SK-N-SH (cell line): ENCODE measurements around the gene AK2. TPM values are rescaled to one million over a fixed set of nuclear protein-coding genes. Genes with fewer than 3 reads are reported as not detected.

ENCODE experiments used
- CTCF ChIA-PET: fragments of 300-600, 350-600 bp; formaldehyde crosslinking; extraction: SDS; loops from one replicate; lab custom pipeline; 2021; lab: Yijun Ruan, JAX
- POLR2A ChIA-PET: fragments of 350-600 bp; sonication (Branson Sonifier 250); formaldehyde crosslinking; extraction: SDS; loops from one replicate; lab custom pipeline; 2020; ENCODE audit warnings: antibody characterized with exemption, inconsistent platforms; lab: Yijun Ruan, JAX
- DNase-seq: peaks from one replicate; pipeline ENCODE4 v3.0.0; 2012
- H2AFZ ChIP-seq: fragments of 200-600 bp; sonication (generic); 2 replicates; pipeline ENCODE4 v1.8.1; 2016; ENCODE audit warnings: antibody characterized with exemption, mild to moderate bottlenecking, low read depth
- H3F3A ChIP-seq: fragments of 200-600 bp; sonication (generic); replicated peaks from 2 replicates; pipeline ENCODE3; 2016; ENCODE audit warnings: antibody characterized with exemption, mild to moderate bottlenecking; ENCODE audit not compliant: insufficient read depth
- H3K27ac ChIP-seq, 2 experiments: fragments of 200-500 bp in 1 of 2; fragments of 200-600 bp in 1 of 2; sonication (Bioruptor generic) in 1 of 2; sonication (generic), shearing (Covaris generic) in 1 of 2; 2 replicates each; pipeline versions ENCODE4 v1.5.1 to v1.6.1; 2014 to 2016; ENCODE audit warnings: low read depth in 2 of 2, inconsistent platforms in 1 of 2, low read length in 1 of 2, mild to moderate bottlenecking in 1 of 2, mixed read lengths in 1 of 2
- H3K27me3 ChIP-seq: fragments of 200-600 bp; sonication (generic), shearing (Covaris generic); 2 replicates; pipeline ENCODE4 v1.6.1; 2016; ENCODE audit warnings: mixed run types; ENCODE audit not compliant: insufficient read depth
- H3K36me3 ChIP-seq, 2 experiments: fragments of 200-500 bp in 1 of 2; fragments of 200-600 bp in 1 of 2; sonication (Bioruptor generic) in 1 of 2; sonication (generic) in 1 of 2; replicated peaks in 1 of 2; 2 replicates each; pipeline versions ENCODE3 to v1.5.1; 2014 to 2016; ENCODE audit warnings: low read length in 1 of 2, mild to moderate bottlenecking in 1 of 2; ENCODE audit not compliant: insufficient read depth in 2 of 2, control insufficient read depth in 1 of 2
- H3K4me1 ChIP-seq, 2 experiments: fragments of 200-500 bp in 1 of 2; fragments of 200-600 bp in 1 of 2; sonication (Bioruptor generic) in 1 of 2; sonication (generic), shearing (Covaris generic) in 1 of 2; 2 replicates each; pipeline versions ENCODE4 v1.5.1 to v1.6.1; 2014 to 2016; ENCODE audit warnings: low read depth in 1 of 2, low read length in 1 of 2, mixed run types in 1 of 2; ENCODE audit not compliant: insufficient read depth in 2 of 2, control insufficient read depth in 1 of 2
- H3K4me2 ChIP-seq: fragments of 200-600 bp; sonication (generic), shearing (Covaris generic); 2 replicates; pipeline ENCODE4 v1.6.1; 2017; ENCODE audit warnings: mixed run types
- H3K4me3 ChIP-seq, 2 experiments: fragments of 200-500 bp in 1 of 2; fragments of 200-600 bp in 1 of 2; sonication (Bioruptor generic) in 1 of 2; sonication (generic), shearing (Covaris generic) in 1 of 2; 2 replicates each; pipeline versions ENCODE4 v1.5.1 to v1.8.1; 2014 to 2016; ENCODE audit warnings: low read depth in 2 of 2, inconsistent platforms in 1 of 2, low read length in 1 of 2, mild to moderate bottlenecking in 1 of 2, mixed read lengths in 1 of 2, moderate library complexity in 1 of 2
- H3K79me2 ChIP-seq: fragments of 200-600 bp; sonication (generic); 2 replicates; pipeline ENCODE4 v1.8.1; 2017; ENCODE audit warnings: mild to moderate bottlenecking; ENCODE audit not compliant: insufficient read depth
- H3K9ac ChIP-seq: fragments of 200-600 bp; sonication (generic); 2 replicates; pipeline ENCODE4 v1.6.1; 2017; ENCODE audit warnings: mixed run types
- H3K9me2 ChIP-seq: fragments of 200-600 bp; sonication (generic); 2 replicates; pipeline ENCODE4 v1.6.1; 2017; ENCODE audit warnings: mixed run types
- H3K9me3 ChIP-seq: fragments of 200-600 bp; sonication (generic); 2 replicates; pipeline ENCODE4 v1.6.1; 2017; ENCODE audit warnings: mixed run types, mild to moderate bottlenecking, moderate library complexity
- H4K20me1 ChIP-seq: fragments of 200-600 bp; sonication (generic); 2 replicates; pipeline ENCODE4 v1.6.1; 2017; ENCODE audit warnings: mild to moderate bottlenecking, mixed run types; ENCODE audit not compliant: insufficient read depth
- CTCF ChIP-seq: fragments of 200-600 bp; sonication (generic); IDR thresholded peaks from 2 replicates; pipeline ENCODE4 v1.6.1; 2017; ENCODE audit warnings: antibody characterized with exemption, mild to moderate bottlenecking, moderate library complexity
- FOXJ3 ChIP-seq: sonication (generic); formaldehyde crosslinking; IDR thresholded peaks from 2 replicates; pipeline ENCODE4 v1.5.1; 2020; ENCODE audit warnings: mild to moderate bottlenecking, missing genetic modification reagents
- GABPA ChIP-seq: IDR thresholded peaks from 2 replicates; pipeline ENCODE4 v1.4.0; 2012; ENCODE audit warnings: low read depth, mild to moderate bottlenecking
- IRF3 ChIP-seq: fragments of 150-350 bp; IDR thresholded peaks from 2 replicates; pipeline ENCODE4 v1.6.1; 2016; ENCODE audit warnings: mild to moderate bottlenecking, low read depth, low read length
- MAX ChIP-seq: IDR thresholded peaks from 2 replicates; pipeline ENCODE4 v1.4.0; 2012; ENCODE audit warnings: low read depth
- MEF2A ChIP-seq: IDR thresholded peaks from 2 replicates; pipeline ENCODE4 v1.4.0; 2012; ENCODE audit warnings: low read depth, borderline replicate concordance
- MXI1 ChIP-seq: IDR thresholded peaks from 2 replicates; pipeline ENCODE4 v1.6.1; 2012; ENCODE audit warnings: mild to moderate bottlenecking, low read depth, low read length, improper control_type of control experiment
- NFIC ChIP-seq: IDR thresholded peaks from 2 replicates; pipeline ENCODE4 v1.4.0; 2012; ENCODE audit warnings: borderline replicate concordance
- POLR2AphosphoS5 ChIP-seq: IDR thresholded peaks from 2 replicates; pipeline ENCODE4 v1.6.1; 2012; ENCODE audit warnings: low read depth, low read length
- SIN3A ChIP-seq: IDR thresholded peaks from 2 replicates; pipeline ENCODE4 v1.6.1; 2012; ENCODE audit warnings: low read depth, mild to moderate bottlenecking, low read length, moderate library complexity, borderline replicate concordance
- TAF1 ChIP-seq: IDR thresholded peaks from 2 replicates; pipeline ENCODE4 v1.6.1; 2012; ENCODE audit warnings: low read depth, mild to moderate bottlenecking, low read length, moderate library complexity, borderline replicate concordance
- USF1 ChIP-seq: IDR thresholded peaks from 2 replicates; pipeline ENCODE4 v1.4.0; 2012; ENCODE audit warnings: low read depth, borderline replicate concordance
- WGBS: methylation state at CpG from one replicate; pipeline ENCODE4 v1.1.6; 2017; ENCODE audit warnings: low lambda C conversion rate; 5-methylcytosine and 5-hydroxymethylcytosine counted together
- polyA plus RNA-seq, 3 experiments: library from polyadenylated mRNA; depleted of rRNA; stranded (reverse); fragments of >200 nt; gene quantifications; 2 replicates each; pipeline ENCODE4 v1.2.3, GENCODE V29; 2012

Gene AK2
- polyA plus RNA-seq, 1 of the 3 experiments (the other 2 are of a cell fraction): 191 TPM

- Histone ChIP-seq H3K9me3 (no peaks in the 10 kb centered on the region), H3K9me2 (no peaks in the 10 kb centered on the region), H3K4me3 (no peak overlapping the region), H3K4me2 (no peak overlapping the region), H3K27me3 (no peaks in the 10 kb centered on the region), H3K27ac (no peak overlapping the region), H4K20me1 (no peaks in the 10 kb centered on the region; the same call in 1 of the 2 replicates), H2AFZ (no peak overlapping the region), H3K9ac (no peak overlapping the region), H3K36me3 (no peaks in the 10 kb centered on the region), H3F3A (peaks cover 21% of the 10 kb centered on the region), H3K4me1 (peaks cover 32 to 39% of the 10 kb centered on the region in 2 experiments; a peak in 3 of 4 replicates), H3K79me2 (no peaks in the 10 kb centered on the region)
- CTCF ChIA-PET: interaction anchor here (1.1 to 1.4 kb wide), 3 partner anchors 21 to 70 kb away, joined by 3 read pairs; no protein-coding TSS in a partner anchor
- DNase-seq: no peak
- no peak for TF ChIP-seq MXI1
- TF ChIP-seq CTCF: peak; percentile 32; the same call in 1 of the 2 replicates
- no peak for TF ChIP-seq MAX
- TF ChIP-seq NFIC: no peak
- no peak for TF ChIP-seq TAF1
- TF ChIP-seq SIN3A: no peak
- POLR2A ChIA-PET: no interaction called here
- 96% methylated on average over 2 of the region's 2 CpGs for WGBS
Measured at GRCh38 chr1:33001282-33001681, 35.4 kb downstream of the AK2 start.

GRCh38 chr1:33000427-33001026 lies 36.2 kb downstream of the AK2 start:
- no peak overlapping the region for H2AFZ ChIP-seq
- ChIA-PET POLR2A (no interaction called here), CTCF (interaction anchor here (1.1 to 1.4 kb wide), 4 partner anchors 22 to 71 kb away, joined by 3 read pairs; no protein-coding TSS in a partner anchor)
- no peak overlapping the region for H3K4me3 ChIP-seq
- no peaks in the 10 kb centered on the region for H3K9me2 ChIP-seq
- H3K27ac ChIP-seq: no peak overlapping the region
- H3K4me2 ChIP-seq: no peak overlapping the region
- H3F3A ChIP-seq: peaks cover 16% of the 10 kb centered on the region
- TF ChIP-seq TAF1: no peak
- H3K4me1 ChIP-seq: peaks cover 25 to 32% of the 10 kb centered on the region in 2 experiments; a peak in 3 of 4 replicates
- DNase-seq: no peak
- H4K20me1 ChIP-seq: no peaks in the 10 kb centered on the region; the same call in 1 of the 2 replicates
- H3K36me3 ChIP-seq: no peaks in the 10 kb centered on the region
- H3K79me2 ChIP-seq: no peaks in the 10 kb centered on the region
- 92% methylated on average over 4 of the region's 4 CpGs for WGBS
- no peaks in the 10 kb centered on the region for H3K9me3 ChIP-seq
- H3K27me3 ChIP-seq: no peaks in the 10 kb centered on the region
- H3K9ac ChIP-seq: no peak overlapping the region

- Histone ChIP-seq H3F3A (peaks cover 16% of the 10 kb centered on the region), H4K20me1 (no peaks in the 10 kb centered on the region), H3K36me3 (no peaks in the 10 kb centered on the region), H3K9ac (no peak overlapping the region), H3K4me2 (no peak overlapping the region), H3K9me3 (no peaks in the 10 kb centered on the region), H3K4me3 (no peak overlapping the region), H3K4me1 (peaks cover 11 to 23% of the 10 kb centered on the region in 2 experiments; a peak in 3 of 4 replicates), H3K9me2 (no peaks in the 10 kb centered on the region), H3K79me2 (no peaks in the 10 kb centered on the region), H2AFZ (no peak overlapping the region), H3K27ac (peak overlapping the region in 1 of 2 experiments; percentile 90; a peak in 2 of 4 replicates), H3K27me3 (no peaks in the 10 kb centered on the region)
- POLR2A ChIA-PET: interaction anchor here (0.9 kb wide), 1 partner anchor 10 kb away, joined by 4 read pairs; no protein-coding TSS in a partner anchor
- CTCF ChIA-PET: interaction anchor here (0.6 to 1.4 kb wide), 3 partner anchors 87 to 124 kb away, joined by 3 to 4 read pairs (median 3); no protein-coding TSS in a partner anchor
- WGBS: 100% methylated on average over 1 of the region's 4 CpGs
- no peak for DNase-seq
- TF ChIP-seq FOXJ3 (CRISPR knock-in tag): no peak
- no peak for TF ChIP-seq POLR2AphosphoS5
- TF ChIP-seq IRF3: no peak
- TF ChIP-seq USF1: no peak
- no peak for TF ChIP-seq MEF2A
- TF ChIP-seq GABPA: no peak
Measured at GRCh38 chr1:32998997-32999396, 37.7 kb downstream of the AK2 start.
